NCI-H460 (cell line): ENCODE results near the gene LOXL4. TPM values are rescaled to one million over a fixed set of nuclear protein-coding genes. Genes with fewer than 3 reads are reported as not detected.

Experiments used
- DNase-seq: peaks from one replicate; pipeline ENCODE4 v3.0.0-alpha.2; 2016; ENCODE audit warnings: low read depth; ENCODE audit errors: extremely low read depth
- total RNA-seq: library from RNA; depleted of rRNA; stranded (reverse); fragments of >200 nt; shearing (Covaris generic); gene quantifications from 2 replicates; pipeline ENCODE4 v1.2.3, GENCODE V29; 2014; rRNA removed

LOXL4 gene
- total RNA-seq, 1 experiment from 2014 or later = 0.20 TPM

DNA sequence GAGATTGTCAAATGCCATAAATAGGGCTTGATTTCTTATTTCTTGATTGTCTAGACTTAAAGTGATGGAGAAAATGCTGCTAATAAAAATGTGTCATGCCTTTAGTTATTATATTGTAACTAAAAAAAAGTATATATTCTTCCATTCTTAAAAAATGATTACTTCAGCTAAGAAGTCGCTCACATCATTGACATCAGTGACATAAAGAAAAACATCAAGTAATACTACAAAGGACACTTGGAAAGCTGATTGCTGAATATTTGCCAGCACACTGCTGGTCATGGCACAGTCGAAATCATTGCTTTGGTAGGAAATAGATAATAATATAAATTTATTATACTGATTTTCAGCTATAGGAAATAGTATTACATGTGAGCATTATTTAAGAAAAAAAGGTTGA lies 62.6 kb downstream of the LOXL4 start:
- DNase-seq = no peak

DNA sequence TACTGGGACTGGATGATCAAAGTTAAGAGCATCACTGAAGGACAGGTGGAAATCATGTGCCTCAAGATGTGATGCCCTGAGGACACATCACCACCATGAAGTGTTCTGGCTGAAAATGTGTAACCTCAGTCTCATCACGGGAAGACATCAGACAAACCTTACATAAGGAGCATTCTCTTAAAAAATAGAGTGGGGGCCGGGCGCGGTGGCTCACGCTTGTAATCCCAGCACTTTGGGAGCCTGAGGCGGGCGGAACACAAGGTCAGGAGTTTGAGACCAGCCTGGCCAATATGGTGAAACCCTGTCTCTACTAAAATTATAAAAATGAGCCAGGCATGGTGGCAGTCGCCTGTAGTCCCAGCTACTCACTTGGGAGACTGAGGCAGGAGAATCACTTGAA lies 65.6 kb downstream of the LOXL4 start:
- no peak for DNase-seq

DNA sequence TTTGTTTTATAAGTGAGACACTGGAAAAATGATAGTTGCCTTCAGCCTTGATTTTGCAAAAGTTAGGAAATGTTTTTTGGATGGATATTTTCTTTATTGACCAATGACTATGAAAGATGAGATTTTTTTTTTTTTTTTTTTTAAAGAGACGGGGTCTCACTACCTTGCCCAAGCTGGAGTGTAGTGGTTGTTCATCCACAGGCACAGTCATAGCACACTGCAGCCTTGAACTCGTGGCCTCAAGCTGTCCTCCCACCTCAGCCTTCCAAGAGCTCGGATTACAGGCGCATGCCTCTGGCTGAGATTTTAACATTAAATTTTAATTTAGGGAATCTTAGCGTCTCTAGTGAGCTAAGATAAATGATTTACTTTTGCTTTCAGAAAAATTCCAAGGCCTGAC lies 66.2 kb downstream of the LOXL4 start:
- no peak for DNase-seq

Other genes with a start within 250 kb of the LOXL4 start
- not detected in 2 replicates for gene CRTAC1, start 237.6 kb downstream of the LOXL4 start, total RNA-seq
- 8.8 and 10.9 TPM in 2 replicates for gene R3HCC1L, start 133.5 kb downstream of the LOXL4 start, total RNA-seq
- 4.6 and 5.0 TPM in 2 replicates for gene PYROXD2, start 147.0 kb upstream of the LOXL4 start, total RNA-seq
- gene HPS1, start 178.7 kb upstream of the LOXL4 start, total RNA-seq = 32.6 and 36.6 TPM in 2 replicates